MM.1S (cell line): ENCODE results near the gene CDH4.

Source experiments
- DNase-seq: peaks from one replicate; pipeline ENCODE4 v3.0.0-alpha.2; 2015
- H2AFZ ChIP-seq: fragments of 300-600 bp; sonication (generic); 2 replicates; pipeline ENCODE4 v1.6.0; 2016; ENCODE audit warnings: antibody characterized with exemption, low read length
- H3F3A ChIP-seq: fragments of 300-600 bp; sonication (generic); 2 replicates; pipeline ENCODE4 v1.6.1; 2016; ENCODE audit warnings: mild to moderate bottlenecking, antibody characterized with exemption, low read length, moderate library complexity, mixed read lengths; ENCODE audit not compliant: insufficient read depth
- H3K27ac ChIP-seq: fragments of 300-600 bp; sonication (generic); 2 replicates; pipeline ENCODE4 v1.5.1; 2016; ENCODE audit warnings: mild to moderate bottlenecking, low read length
- H3K27me3 ChIP-seq: fragments of 300-600 bp; sonication (generic); replicated peaks from 2 replicates; pipeline ENCODE4 v1.6.0; 2016; ENCODE audit warnings: low read length; ENCODE audit not compliant: insufficient read depth
- H3K36me3 ChIP-seq: fragments of 300-600 bp; sonication (generic); replicated peaks from 2 replicates; pipeline ENCODE4 v1.6.1; 2016; ENCODE audit warnings: mild to moderate bottlenecking, low read length, mixed read lengths; ENCODE audit not compliant: insufficient read depth
- H3K4me1 ChIP-seq: fragments of 300-600 bp; sonication (generic); 2 replicates; pipeline ENCODE4 v1.6.1; 2016; ENCODE audit warnings: low read length, mixed read lengths
- H3K4me2 ChIP-seq: fragments of 300-600 bp; sonication (generic); 2 replicates; pipeline ENCODE4 v1.6.0; 2016; ENCODE audit warnings: low read depth, low read length
- H3K4me3 ChIP-seq: fragments of 300-600 bp; sonication (generic); 2 replicates; pipeline ENCODE4 v1.5.1; 2016; ENCODE audit warnings: low read length, mixed read lengths
- H3K79me2 ChIP-seq: fragments of 300-600 bp; sonication (generic); 2 replicates; pipeline ENCODE4 v1.6.1; 2016; ENCODE audit warnings: mixed run types, low read length, mixed read lengths
- H3K9ac ChIP-seq: fragments of 300-600 bp; sonication (generic); 2 replicates; pipeline ENCODE4 v1.6.1; 2016; ENCODE audit warnings: low read length, mixed read lengths
- H3K9me2 ChIP-seq: fragments of 300-600 bp; sonication (generic); replicated peaks from 2 replicates; pipeline ENCODE4 v1.6.1; 2016; ENCODE audit warnings: mild to moderate bottlenecking, low read length, mixed read lengths; ENCODE audit not compliant: insufficient read depth
- H3K9me3 ChIP-seq: fragments of 300-600 bp; sonication (generic); replicated peaks from 2 replicates; pipeline ENCODE4 v1.6.1; 2016; ENCODE audit warnings: mild to moderate bottlenecking, low read length, mixed read lengths; ENCODE audit not compliant: insufficient read depth
- H4K20me1 ChIP-seq: fragments of 300-600 bp; sonication (generic); 2 replicates; pipeline ENCODE4 v1.6.1; 2016; ENCODE audit warnings: mild to moderate bottlenecking, low read length, moderate library complexity, mixed read lengths; ENCODE audit not compliant: insufficient read depth
- CTCF ChIP-seq: fragments of 300-600 bp; sonication (generic); IDR thresholded peaks from 2 replicates; pipeline ENCODE4 v1.5.1; 2016; ENCODE audit warnings: antibody characterized with exemption, low read length, mixed read lengths
- EZH2 ChIP-seq: fragments of 300-600 bp; sonication (generic); optimal IDR thresholded peaks from 2 replicates; pipeline ENCODE3; 2017; ENCODE audit warnings: low read depth, mild to moderate bottlenecking, antibody characterized with exemption, low read length, mixed read lengths
- EZH2phosphoT487 ChIP-seq: fragments of 300-600 bp; sonication (generic); IDR thresholded peaks from 2 replicates; pipeline ENCODE4 v1.6.1; 2018; ENCODE audit warnings: antibody characterized with exemption, low read length

CDH4 gene

GRCh38 chr20:61580958-61581824 lies 329.1 kb downstream of the CDH4 start:
- no peaks in the 10 kb centered on the region for H3K9me2 ChIP-seq
- H3K27ac ChIP-seq: no peak overlapping the region
- no peaks in the 10 kb centered on the region for H3K4me1 ChIP-seq

GRCh38 chr20:61581825-61582188 lies 329.7 kb downstream of the CDH4 start:
- Histone ChIP-seq H3K9me2 (no peaks in the 10 kb centered on the region), H4K20me1 (no peaks in the 10 kb centered on the region), H3K4me1 (no peaks in the 10 kb centered on the region), H3K9ac (no peak overlapping the region), H3K79me2 (no peaks in the 10 kb centered on the region), H3F3A (no peaks in the 10 kb centered on the region), H2AFZ (no peak overlapping the region), H3K27me3 (peaks cover 48% of the 10 kb centered on the region), H3K4me2 (no peak overlapping the region), H3K4me3 (no peak overlapping the region), H3K9me3 (no peaks in the 10 kb centered on the region), H3K27ac (no peak overlapping the region), H3K36me3 (no peaks in the 10 kb centered on the region)
- DNase-seq: no peak
- no peak for TF ChIP-seq CTCF
- TF ChIP-seq EZH2phosphoT487: no peak

More at GRCh38 chr20:61580958-61581824, 329.1 kb downstream of the CDH4 start:
- no peaks in the 10 kb centered on the region for H3K36me3 ChIP-seq
- H3F3A ChIP-seq: no peaks in the 10 kb centered on the region
- H4K20me1 ChIP-seq: no peaks in the 10 kb centered on the region
- no peak for DNase-seq
- H3K27me3 ChIP-seq: peaks cover 48% of the 10 kb centered on the region
- H3K9ac ChIP-seq: no peak overlapping the region
- H3K4me3 ChIP-seq: no peak overlapping the region
- H3K4me2 ChIP-seq: no peak overlapping the region
- no peak for TF ChIP-seq CTCF
- no peak for TF ChIP-seq EZH2
- no peak for TF ChIP-seq EZH2phosphoT487
- H3K79me2 ChIP-seq: no peaks in the 10 kb centered on the region
- H2AFZ ChIP-seq: no peak overlapping the region
- H3K9me3 ChIP-seq: no peaks in the 10 kb centered on the region

- no peaks in the 10 kb centered on the region for H3K4me1 ChIP-seq
- H3F3A ChIP-seq: no peaks in the 10 kb centered on the region
- DNase-seq: no peak
- no peaks in the 10 kb centered on the region for H3K9me3 ChIP-seq
- no peaks in the 10 kb centered on the region for H3K79me2 ChIP-seq
- H3K9ac ChIP-seq: no peak overlapping the region
- no peaks in the 10 kb centered on the region for H3K9me2 ChIP-seq
- no peak overlapping the region for H3K4me2 ChIP-seq
- H3K27ac ChIP-seq: no peak overlapping the region
- H2AFZ ChIP-seq: no peak overlapping the region
- peaks cover 51% of the 10 kb centered on the region for H3K27me3 ChIP-seq
- H4K20me1 ChIP-seq: no peaks in the 10 kb centered on the region
- H3K36me3 ChIP-seq: no peaks in the 10 kb centered on the region
- TF ChIP-seq EZH2phosphoT487 (no peak), CTCF (no peak), EZH2 (no peak)
- no peak overlapping the region for H3K4me3 ChIP-seq
These were observed 330.3 kb downstream of the CDH4 start for GRCh38 chr20:61582196-61582923.
